HG03280 (cell line): ENCODE measurements around the gene YBEY.
"Not testable (repeated sequence)": the region's sequence is repeated elsewhere in the genome, so short reads cannot be mapped to it uniquely, and the experiment has no call there.

Experiments used
- ATAC-seq: cut with Tn5 transposase; IDR thresholded peaks from one replicate; pipeline ENCODE4 v1.9.1; 2021; ENCODE audit warnings: mild to moderate bottlenecking, moderate library complexity; ENCODE audit not compliant: unreplicated experiment

YBEY gene

DNA sequence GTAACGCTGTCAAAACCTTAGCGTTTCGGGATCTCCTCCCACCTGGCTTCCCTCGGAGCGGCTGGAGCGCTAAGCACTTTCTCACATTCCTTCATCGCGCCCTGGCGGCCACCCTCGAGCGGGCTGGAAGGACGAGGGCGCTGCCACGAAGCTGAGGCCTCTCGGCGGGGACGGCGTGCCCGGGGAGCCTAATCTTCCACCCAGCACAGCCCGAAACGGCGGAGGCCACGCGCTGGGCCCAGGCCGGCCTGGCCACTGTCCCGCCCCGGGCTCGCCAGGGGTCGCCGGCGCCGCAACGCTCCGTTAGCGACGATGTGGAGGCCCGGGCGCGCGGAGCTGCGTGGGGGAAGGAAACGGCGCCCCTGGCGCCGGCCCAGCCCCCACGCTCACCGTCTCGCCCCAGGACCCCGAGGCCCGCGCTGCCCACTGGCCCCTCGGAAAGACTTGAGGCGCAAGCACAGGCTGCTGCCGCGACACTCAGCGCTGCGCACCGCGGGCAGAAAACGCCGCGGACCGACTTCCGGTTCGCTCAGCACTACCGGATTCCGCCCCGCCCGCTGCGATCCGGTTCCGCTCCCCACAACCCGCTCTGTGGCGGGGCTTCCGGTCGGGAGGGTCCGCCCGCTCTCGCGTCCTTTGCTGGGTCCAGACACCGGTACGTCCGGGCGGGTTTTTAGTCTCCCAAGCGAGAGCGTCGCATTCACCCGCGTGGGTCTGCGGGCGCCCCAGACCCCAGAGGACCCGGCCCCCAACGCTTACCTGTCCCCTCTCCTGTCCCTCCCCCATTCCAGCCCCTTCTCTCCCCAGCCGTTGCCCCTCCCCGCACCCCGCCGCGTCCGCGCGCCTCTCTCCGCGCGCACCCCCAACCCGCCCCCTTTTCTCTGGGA, at the start of gene YBEY:
YBEY (plus strand) TSS at position 582 of the 887 bp plus-strand sequence. CDS start 572 bp downstream, outside the sequence.
- ATAC-seq, result peak; percentile 88

- no peak for ATAC-seq
These were observed 48.7 kb upstream of the YBEY start for GRCh38 chr21:46237474-46237873.

DNA sequence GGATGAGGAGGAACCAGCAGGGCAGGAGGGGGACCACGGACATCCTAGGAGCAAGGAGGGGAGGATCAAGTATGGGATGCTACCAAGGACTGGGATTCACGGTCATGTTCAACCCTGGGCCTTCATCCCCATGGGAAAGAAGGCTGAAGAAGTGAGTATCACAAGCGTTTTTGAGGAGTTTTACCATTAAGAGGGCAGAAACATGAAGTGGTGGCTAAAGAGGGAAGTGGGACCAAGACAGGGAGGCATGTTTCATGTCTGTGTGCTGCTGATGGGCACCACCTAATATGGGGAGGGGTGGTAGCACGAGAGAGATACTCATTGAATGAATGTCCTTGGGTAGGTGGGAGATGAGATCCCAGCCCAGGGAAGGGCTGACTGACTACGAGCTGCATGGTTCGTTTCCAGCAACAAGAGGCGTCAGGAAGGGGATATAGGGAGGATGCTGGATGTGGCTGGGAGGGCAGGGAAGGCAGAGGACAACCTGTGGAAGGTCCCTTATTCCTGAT, 46.3 kb upstream of the YBEY start:
- no peak for ATAC-seq

DNA sequence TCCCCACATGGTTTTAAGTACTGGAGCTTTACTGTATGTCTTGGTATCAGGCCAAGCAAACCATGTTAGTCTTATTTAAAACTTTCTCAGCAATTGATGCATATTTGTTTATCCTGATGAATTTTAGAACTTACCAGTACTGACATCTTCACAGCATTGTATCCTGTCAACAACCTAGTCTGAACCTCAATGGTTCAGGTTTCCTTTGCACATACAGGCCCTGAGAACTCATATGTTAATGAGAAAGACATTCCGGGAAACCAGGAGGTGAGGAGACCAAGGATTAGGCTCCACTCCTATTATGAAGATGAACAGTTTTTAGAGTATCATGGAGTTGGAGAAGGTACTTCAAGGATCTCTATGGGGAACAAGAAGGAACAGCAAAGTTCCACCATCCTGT, 44.6 kb upstream of the YBEY start:
- ATAC-seq, result not testable (repeated sequence)

- ATAC-seq, result no peak
These were observed 42.8 kb upstream of the YBEY start for GRCh38 chr21:46243325-46243724.

GRCh38 chr21:46243960-46244361, 42.2 kb upstream of the YBEY start:
- no peak for ATAC-seq

- ATAC-seq, result no peak
These were observed 41.5 kb upstream of the YBEY start for GRCh38 chr21:46244602-46245001.

DNA sequence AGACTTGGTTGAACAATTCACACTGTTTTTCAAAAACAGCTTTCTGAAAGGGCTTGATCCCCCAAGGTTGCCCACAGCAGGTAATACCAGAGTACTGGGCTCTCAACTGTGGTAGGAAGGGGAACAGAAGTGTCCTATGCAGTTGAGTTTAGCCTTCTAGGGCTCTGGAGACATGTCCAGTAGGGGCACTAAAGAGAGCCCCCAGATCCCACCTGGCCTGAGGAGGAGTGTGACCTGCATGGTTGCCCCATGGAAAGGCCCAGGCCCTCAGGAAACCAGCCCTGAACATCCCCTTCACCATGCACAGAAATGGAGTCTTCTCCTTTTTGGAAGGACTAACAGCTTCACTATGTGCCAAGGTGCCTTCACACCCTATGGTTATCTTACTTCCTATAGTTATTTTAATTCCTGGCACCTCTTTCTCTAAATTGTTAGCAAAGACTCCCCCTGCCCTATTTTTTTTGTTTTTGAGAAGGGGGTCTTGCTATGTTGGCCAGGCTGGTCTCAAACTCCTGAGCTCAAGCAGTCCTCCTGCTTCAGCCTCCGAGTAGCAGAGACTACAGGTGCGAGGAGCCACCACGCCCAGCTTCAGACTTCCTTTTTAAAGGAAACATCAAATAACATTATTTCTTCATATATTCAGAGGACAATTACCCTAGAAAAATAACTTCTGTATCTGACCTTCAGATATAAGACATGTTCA, 40.8 kb upstream of the YBEY start:
- no peak for ATAC-seq

- no peak for ATAC-seq
These were observed 39.8 kb upstream of the YBEY start for GRCh38 chr21:46246345-46246744.

GRCh38 chr21:46247699-46248421, 38.3 kb upstream of the YBEY start:
- no peak for ATAC-seq

GRCh38 chr21:46248422-46248782, 37.7 kb upstream of the YBEY start:
- ATAC-seq, result no peak

DNA sequence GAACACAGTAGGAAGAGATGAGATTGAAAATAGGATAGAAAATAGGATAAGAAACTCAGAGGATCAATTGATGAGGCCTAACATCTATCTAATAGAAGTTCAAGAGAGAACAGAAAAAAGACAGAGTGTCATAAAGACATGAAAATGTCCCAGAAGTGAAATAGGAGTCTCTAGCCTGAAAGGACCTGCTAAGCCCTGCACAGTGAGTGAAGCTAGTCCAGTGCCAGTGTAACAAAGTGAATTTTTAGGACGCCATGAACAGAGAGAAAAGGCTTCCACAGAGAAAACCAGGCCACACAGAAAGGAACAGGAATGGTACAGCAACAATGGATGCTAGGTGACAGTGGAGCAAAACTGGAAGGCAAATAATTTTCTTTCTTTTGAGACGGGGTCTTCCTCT, 37.3 kb upstream of the YBEY start:
- no peak for ATAC-seq

DNA sequence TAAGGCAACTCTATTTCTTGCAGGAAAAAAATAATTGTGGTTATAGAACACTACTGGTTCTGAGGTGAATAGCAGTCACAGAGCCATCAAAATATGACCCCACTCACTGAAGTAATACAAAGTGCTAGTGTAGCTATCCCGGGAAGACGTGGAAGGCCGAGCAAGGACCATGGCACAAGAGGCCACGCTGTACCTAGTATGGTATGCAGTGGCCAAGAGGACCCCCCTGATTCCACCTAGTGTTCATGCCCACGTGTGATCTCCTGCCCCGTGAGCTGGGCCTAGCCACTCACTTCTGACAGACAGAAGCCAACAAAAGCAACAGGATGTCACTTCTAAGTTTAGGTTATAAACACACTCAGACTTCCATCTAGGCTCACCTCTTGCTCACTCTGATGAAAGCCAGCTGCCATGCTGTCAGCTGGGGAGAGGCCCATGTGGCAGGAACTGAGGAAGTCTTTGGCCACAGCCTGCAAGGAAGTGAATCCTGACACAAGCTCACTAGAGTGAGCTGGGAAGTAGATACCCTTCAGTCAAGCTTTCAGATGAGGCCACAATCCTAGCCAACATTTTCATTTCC, 35.9 kb upstream of the YBEY start:
- ATAC-seq, result no peak

DNA sequence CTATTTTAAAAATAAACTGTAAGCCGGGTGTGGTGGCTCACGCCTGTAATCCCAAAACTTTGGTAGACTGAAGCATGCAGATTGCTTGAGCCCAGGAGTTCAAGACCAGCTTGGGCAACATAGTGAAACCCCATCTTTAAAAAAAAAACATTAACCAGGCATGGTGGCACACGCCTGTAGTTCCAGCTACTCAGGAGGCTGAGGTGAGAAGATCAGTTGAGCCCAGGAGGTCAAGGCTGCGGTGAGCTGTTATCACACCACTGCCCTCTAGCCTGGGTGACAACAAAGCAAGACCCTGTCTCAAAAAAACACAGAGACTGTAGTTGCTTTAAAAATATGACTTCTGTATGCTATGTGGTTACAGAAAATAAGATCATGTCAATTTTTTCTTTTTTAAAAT, 33.3 kb upstream of the YBEY start:
- no peak for ATAC-seq

GRCh38 chr21:46253610-46254124, 32.5 kb upstream of the YBEY start:
- ATAC-seq, result peak; percentile 55

GRCh38 chr21:46254208-46254975, 31.8 kb upstream of the YBEY start:
- ATAC-seq, result no peak

GRCh38 chr21:46255166-46255565, 31.0 kb upstream of the YBEY start:
- no peak for ATAC-seq

- ATAC-seq, result no peak
These were observed 30.3 kb upstream of the YBEY start for GRCh38 chr21:46255758-46256337.

DNA sequence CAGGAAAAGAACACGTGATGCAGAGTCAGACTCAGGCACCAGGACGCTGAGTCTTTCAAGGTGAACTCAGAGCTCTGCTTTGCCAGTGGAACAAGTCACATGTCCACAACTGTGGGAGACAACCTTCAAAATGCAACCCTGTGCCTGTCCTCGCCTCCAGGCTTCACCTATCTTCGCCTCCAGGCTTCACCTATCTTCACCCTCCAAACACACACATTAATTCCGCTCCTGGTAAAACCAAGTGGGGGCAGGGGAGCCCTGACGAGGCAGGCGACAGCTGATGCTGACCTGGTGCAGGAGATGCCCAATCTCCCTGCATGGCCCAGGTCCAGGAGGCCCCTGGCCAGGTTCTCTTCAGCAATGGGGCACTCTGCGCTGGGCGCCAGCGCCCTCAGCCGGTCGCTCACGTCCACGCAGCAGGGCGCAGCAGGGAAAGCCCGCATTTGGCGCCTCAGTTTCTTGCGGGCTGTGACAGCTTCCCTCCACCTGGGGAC, 29.6 kb upstream of the YBEY start:
- ATAC-seq, result no peak
